Measurements from ENCODE around the gene RDH5.

Gene RDH5

DNA sequence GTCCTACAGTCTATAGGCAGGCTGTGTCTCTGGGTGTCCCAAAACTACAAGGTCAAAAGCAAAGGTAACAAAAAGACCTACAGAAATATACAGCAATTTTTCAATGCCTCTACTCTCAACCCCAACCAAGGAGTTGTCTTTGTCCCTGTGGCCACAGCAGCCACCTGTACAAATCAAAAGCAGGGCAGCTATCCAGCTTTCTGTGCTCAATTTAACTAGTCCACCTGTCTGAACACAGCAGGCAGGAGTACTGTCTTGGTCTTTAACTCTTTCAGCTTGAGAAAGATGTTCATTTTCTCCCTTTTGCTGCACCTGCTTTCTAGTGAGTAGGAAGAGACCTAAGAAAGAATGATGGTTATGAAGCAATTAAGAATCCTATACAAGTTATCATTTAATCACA is 42.5 kb downstream of the RDH5 start:
- no peak overlapping the region for H3K4me3 ChIP-seq (ENCODE audit: low read depth, low read length)
- DNase-seq (ENCODE audit: low read depth), result peak; percentile 53

DNA sequence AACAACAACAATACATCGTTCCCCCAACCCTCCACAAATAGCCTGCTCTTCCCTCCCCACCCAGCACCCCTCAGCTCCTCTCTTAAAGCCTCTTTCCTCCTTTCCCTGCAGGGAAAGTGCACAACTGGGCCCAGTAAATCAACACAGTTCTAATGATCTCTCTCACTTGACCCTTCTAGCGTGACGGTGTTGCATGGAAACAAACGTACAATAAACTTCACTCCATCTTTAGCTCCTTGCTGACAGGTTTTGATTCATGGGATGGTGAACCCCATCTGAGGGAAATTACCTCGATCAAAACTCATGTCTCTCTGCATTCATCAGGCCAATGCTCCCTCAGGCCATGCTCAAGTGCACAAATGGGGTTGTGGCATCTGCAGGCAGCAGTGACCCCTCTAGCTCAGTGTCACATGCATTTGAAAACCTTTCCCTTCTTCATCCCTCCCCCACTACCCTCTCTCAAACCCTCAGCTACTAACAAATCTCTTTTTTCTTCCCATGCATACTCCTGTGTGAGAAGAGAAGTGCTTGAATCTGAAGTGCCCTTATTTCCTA is 45.6 kb downstream of the RDH5 start:
- TF ChIP-seq, protein P1, sequence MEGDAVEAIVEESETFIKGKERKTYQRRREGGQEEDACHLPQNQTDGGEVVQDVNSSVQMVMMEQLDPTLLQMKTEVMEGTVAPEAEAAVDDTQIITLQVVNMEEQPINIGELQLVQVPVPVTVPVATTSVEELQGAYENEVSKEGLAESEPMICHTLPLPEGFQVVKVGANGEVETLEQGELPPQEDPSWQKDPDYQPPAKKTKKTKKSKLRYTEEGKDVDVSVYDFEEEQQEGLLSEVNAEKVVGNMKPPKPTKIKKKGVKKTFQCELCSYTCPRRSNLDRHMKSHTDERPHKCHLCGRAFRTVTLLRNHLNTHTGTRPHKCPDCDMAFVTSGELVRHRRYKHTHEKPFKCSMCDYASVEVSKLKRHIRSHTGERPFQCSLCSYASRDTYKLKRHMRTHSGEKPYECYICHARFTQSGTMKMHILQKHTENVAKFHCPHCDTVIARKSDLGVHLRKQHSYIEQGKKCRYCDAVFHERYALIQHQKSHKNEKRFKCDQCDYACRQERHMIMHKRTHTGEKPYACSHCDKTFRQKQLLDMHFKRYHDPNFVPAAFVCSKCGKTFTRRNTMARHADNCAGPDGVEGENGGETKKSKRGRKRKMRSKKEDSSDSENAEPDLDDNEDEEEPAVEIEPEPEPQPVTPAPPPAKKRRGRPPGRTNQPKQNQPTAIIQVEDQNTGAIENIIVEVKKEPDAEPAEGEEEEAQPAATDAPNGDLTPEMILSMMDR (IDR thresholded peaks at IDR 0.05; ENCODE audit: control insufficient read depth, extremely low read depth, insufficient read depth), result no peak
- DNase-seq (ENCODE audit: low read depth), result no peak
- H3K4me3 ChIP-seq (ENCODE audit: low read depth, low read length), result no peak overlapping the region

More for the DNA sequence above, 42.5 kb downstream of the RDH5 start:
- TF ChIP-seq, protein P1 (IDR thresholded peaks at IDR 0.05; ENCODE audit: control insufficient read depth, extremely low read depth, insufficient read depth), result no peak

DNA sequence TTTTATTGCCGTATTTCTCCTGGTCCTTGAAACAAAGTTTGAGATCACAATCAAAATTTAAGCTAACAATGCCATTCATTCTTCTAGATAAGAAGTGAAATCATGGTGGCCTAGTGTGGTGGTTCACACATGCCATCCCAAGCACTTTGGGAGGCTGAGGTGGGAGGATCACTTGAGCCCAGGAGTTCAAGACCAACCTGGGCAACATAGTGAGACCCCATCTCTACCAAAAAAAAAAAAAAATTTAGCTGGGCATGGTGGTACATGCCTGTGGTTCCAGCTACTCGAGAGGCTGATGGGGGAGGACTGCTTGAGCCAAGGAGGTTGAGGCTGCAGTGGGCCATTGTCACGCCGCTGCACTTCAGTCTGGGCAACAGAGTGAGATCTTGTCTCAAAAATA is 47.0 kb downstream of the RDH5 start:
- no peak overlapping the region for H3K4me3 ChIP-seq (ENCODE audit: low read depth, low read length)
- TF ChIP-seq, protein P1 (IDR thresholded peaks at IDR 0.05; ENCODE audit: control insufficient read depth, extremely low read depth, insufficient read depth), result no peak
- no peak for DNase-seq (ENCODE audit: low read depth)

DNA sequence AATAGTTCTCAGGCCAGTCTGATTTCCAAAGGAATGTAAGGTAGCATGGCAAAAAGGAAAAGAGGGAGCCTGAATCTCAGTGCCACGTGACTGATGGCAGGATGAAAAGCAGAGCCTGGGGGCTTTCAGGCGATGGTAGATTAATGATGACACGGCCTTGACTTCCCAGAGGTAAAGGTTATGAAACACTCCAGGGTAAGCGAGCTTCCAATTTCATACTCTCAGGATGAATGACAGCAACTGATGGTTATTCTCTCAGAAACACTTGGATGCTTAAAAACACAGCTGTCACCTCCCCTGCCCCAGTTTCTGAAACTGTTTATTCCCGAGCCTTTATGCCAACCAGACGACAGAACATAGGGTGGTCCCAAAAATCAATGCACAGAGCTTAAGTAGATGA is 51.5 kb downstream of the RDH5 start:
- no peak overlapping the region for H3K4me3 ChIP-seq (ENCODE audit: low read depth, low read length)
- DNase-seq (ENCODE audit: low read depth), result no peak
- TF ChIP-seq, protein P1 (IDR thresholded peaks at IDR 0.05; ENCODE audit: control insufficient read depth, extremely low read depth, insufficient read depth), result no peak

Measured in LNCaP clone FGC (cell line).